HCT116 (cell line): Measurements from ENCODE around the gene NEB.

Experiments used
- CEBPB ChIP-seq: IDR thresholded peaks from 2 replicates; pipeline ENCODE4 v1.6.1; 2012; ENCODE audit warnings: low read depth
- EZH2 ChIP-seq: fragments of 200-600 bp; sonication (generic); IDR thresholded peaks from 2 replicates; pipeline ENCODE4 v1.6.1; 2017; ENCODE audit warnings: antibody characterized with exemption, mixed run types
- EZH2phosphoT487 ChIP-seq: fragments of 200-600 bp; IDR thresholded peaks from 2 replicates; pipeline ENCODE4 v1.6.1; 2018; ENCODE audit warnings: antibody characterized with exemption, borderline replicate concordance
- POLR2A ChIP-seq: IDR thresholded peaks from 2 replicates; pipeline ENCODE4 v1.7.0; 2011; ENCODE audit warnings: borderline replicate concordance; ENCODE audit not compliant: insufficient read depth, insufficient read length; ENCODE audit errors: extremely low read depth
- TCF7L2 ChIP-seq: IDR thresholded peaks from 2 replicates; pipeline ENCODE4 v1.7.0; 2011; ENCODE audit warnings: borderline replicate concordance, inconsistent platforms; ENCODE audit not compliant: insufficient read depth, insufficient read length; ENCODE audit errors: extremely low read depth
- ZNF274 ChIP-seq: fragments of 200-500 bp; sonication (Bioruptor generic); IDR thresholded peaks from 2 replicates; pipeline ENCODE4 v1.6.1; 2014; ENCODE audit warnings: mild to moderate bottlenecking, low read depth, low read length, inconsistent platforms
- TF ChIP-seq, protein P1 (sequence below), 3 experiments: fragments of 200-600 bp in 1 of 3; sonication (generic) in 1 of 3; IDR thresholded peaks in 2 of 3; conservative IDR thresholded peaks in 1 of 3; 2 replicates each; pipeline ENCODE4 v1.5.1; 2012 to 2017; ENCODE audit warnings: low read depth in 2 of 3, low read length in 2 of 3, antibody characterized with exemption in 1 of 3, borderline replicate concordance in 1 of 3, control low read depth in 1 of 3, mild to moderate bottlenecking in 1 of 3, mixed read lengths in 1 of 3, mixed run types in 1 of 3, moderate library complexity in 1 of 3; ENCODE audit not compliant: insufficient read depth in 1 of 3

DNA sequence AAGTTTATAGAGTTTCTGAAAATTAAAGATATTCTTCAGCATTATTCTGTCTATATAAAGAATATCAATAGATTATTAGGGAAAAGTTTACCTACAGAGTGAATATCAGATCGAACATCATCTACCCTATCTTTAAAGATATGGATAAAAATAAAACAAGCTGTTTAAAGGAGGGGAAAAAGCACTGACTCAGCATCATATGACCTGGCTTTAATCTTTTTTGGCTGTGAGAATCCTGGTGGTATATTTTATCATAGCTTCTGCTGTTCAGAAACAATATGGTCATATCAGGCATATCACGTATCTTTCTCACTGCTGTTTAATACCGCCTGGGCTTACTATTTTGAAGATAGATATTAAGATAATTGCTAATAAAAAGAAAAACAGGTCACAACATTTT lies 80.2 kb downstream of the NEB start:
- TF ChIP-seq TCF7L2 (no peak), EZH2phosphoT487 (no peak), ZNF274 (no peak), CEBPB (no peak), EZH2 (no peak), POLR2A (no peak)
- TF ChIP-seq, protein P1, sequence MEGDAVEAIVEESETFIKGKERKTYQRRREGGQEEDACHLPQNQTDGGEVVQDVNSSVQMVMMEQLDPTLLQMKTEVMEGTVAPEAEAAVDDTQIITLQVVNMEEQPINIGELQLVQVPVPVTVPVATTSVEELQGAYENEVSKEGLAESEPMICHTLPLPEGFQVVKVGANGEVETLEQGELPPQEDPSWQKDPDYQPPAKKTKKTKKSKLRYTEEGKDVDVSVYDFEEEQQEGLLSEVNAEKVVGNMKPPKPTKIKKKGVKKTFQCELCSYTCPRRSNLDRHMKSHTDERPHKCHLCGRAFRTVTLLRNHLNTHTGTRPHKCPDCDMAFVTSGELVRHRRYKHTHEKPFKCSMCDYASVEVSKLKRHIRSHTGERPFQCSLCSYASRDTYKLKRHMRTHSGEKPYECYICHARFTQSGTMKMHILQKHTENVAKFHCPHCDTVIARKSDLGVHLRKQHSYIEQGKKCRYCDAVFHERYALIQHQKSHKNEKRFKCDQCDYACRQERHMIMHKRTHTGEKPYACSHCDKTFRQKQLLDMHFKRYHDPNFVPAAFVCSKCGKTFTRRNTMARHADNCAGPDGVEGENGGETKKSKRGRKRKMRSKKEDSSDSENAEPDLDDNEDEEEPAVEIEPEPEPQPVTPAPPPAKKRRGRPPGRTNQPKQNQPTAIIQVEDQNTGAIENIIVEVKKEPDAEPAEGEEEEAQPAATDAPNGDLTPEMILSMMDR (IDR thresholded peaks at IDR 0.05 in 2 of 3, conservative IDR thresholded peaks at IDR 0.05 in 1 of 3; ENCODE audit: borderline replicate concordance in 1 of 3, insufficient read depth in 1 of 3, low read depth in 2 of 3, low read length in 2 of 3): no peak
